Measurements from ENCODE around the gene HTT. TPM values are rescaled to one million over a fixed set of nuclear protein-coding genes. Genes with fewer than 3 reads are reported as not detected.

Gene HTT
- total and polyA plus RNA-seq, 4 donors = 8.6 to 39.8 (median 16.4) TPM

DNA sequence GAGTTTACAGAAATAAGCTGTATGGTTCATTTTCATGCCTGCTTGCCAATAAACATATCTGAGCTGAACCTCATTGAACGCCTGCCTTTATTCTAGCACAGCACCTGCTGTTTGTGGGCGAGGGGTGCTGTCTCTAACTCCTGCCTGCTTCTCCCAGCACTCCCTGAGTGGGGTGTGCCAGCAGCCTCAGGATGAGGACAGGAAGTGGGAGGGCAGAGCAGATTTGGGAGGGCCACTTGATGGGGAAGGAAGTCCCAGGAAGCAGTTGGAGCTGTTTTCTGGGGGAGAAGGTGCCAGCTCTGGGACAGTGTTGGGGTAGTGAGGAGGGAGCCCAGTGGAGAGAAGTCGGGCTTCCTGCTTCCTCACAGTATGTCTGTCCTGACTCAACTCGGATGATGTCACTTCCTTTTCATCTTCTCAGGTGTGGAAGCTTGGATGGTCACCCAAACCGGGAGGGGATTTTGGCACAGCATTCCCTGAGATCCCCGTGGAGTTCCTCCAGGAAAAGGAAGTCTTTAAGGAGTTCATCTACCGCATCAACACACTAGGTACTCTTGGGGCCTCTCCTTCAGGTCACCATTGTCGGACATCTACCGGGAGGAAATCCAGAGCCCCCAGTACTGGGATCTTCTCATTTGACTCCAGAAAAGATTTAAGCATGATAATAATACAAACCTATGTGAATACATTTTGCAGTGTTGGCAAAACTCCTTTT, 145.4 kb downstream of the HTT start (continued):
- no peak for TF ChIP-seq REST (IDR thresholded peaks at IDR 0.05)
- no peak for TF ChIP-seq RXRA (IDR thresholded peaks at IDR 0.05)

DNA sequence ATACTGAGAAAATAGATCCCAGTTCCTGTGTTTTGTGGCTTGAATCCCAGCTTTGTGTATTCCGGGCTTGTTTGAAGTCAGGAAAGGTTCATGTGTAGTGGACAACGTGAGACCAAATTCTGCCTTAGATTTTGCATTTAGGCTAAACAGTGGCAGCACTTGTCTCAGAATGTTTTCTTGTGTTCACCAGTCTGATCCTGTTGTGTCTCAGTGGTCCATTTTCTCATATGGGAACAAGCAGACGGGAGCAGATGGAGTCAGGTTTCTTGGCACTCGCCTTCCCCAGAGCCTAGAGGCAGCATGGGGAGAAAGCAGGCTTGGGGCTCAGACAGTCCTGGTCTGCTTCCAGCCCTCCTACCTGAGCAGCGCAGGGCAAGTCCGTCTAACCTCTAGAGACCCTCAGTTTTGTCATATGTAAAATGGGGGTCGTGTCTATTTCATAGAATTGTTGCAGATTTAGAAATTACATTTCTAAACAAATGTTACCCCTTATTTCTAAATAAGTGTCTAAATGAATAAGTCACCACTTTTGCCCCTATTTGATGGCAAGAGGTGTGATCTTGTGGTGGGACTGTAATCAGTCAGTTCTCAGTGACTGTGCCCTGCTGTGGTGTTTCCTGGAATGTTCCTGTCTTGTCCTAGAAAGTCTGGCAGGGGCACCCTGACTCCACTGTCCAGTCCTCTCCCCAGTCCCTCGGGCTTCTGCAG, 146.1 kb downstream of the HTT start:
- H3K4me1 ChIP-seq (ENCODE audit: control insufficient read depth in 4 of 4, insufficient read depth in 4 of 4, low read length in 3 of 4) = no peaks in the 10 kb centered on the region
- H3K4me3 ChIP-seq (ENCODE audit: low read depth in 1 of 3, low read length in 3 of 3) = no peak overlapping the region
- DNase-seq (ENCODE audit: low spot score) = no peak
- peaks cover 18 to 80% (median 58%) of the 10 kb centered on the region in 4 donors for H3K36me3 ChIP-seq (ENCODE audit: control insufficient read depth in 4 of 4, insufficient read depth in 3 of 4, low read depth in 1 of 4, low read length in 3 of 4)
- TF ChIP-seq NR2F2 (IDR thresholded peaks at IDR 0.05) (no peak), GABPA (IDR thresholded peaks at IDR 0.05 in 1 of 2, conservative IDR thresholded peaks at IDR 0.05 in 1 of 2) (no peak), ZBTB33 (IDR thresholded peaks at IDR 0.05) (no peak), RAD21 (IDR thresholded peaks at IDR 0.05) (no peak), EGR1 (IDR thresholded peaks at IDR 0.05; ENCODE audit: low read depth in 2 of 2) (no peak), TAF1 (conservative IDR thresholded peaks at IDR 0.05) (no peak), HNF4G (IDR thresholded peaks at IDR 0.05) (no peak), YY1 (IDR thresholded peaks at IDR 0.05) (no peak), FOXA1 (IDR thresholded peaks at IDR 0.05) (no peak), ATF3 (IDR thresholded peaks at IDR 0.05) (no peak), SP1 (IDR thresholded peaks at IDR 0.05) (no peak), RXRA (IDR thresholded peaks at IDR 0.05) (no peak), FOXA2 (IDR thresholded peaks at IDR 0.05) (no peak), HNF4A (conservative IDR thresholded peaks at IDR 0.05) (no peak), JUND (IDR thresholded peaks at IDR 0.05) (no peak), CTCF (IDR thresholded peaks at IDR 0.05; ENCODE audit: low read depth, low read length, missing input control) (no peak), REST (IDR thresholded peaks at IDR 0.05) (no peak)
- TF ChIP-seq, protein P1, sequence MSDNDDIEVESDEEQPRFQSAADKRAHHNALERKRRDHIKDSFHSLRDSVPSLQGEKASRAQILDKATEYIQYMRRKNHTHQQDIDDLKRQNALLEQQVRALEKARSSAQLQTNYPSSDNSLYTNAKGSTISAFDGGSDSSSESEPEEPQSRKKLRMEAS (IDR thresholded peaks at IDR 0.05) = no peak
- 89% methylated on average over 8 of the region's 8 CpGs for WGBS
- no peaks in the 10 kb centered on the region for H3K9me3 ChIP-seq (ENCODE audit: control insufficient read depth in 4 of 4, low read length in 3 of 4)
- no peak overlapping the region for H3K9ac ChIP-seq (ENCODE audit: low read depth in 1 of 2, low read length in 2 of 2)
- no peaks in the 10 kb centered on the region for H3K27me3 ChIP-seq (ENCODE audit: control insufficient read depth in 4 of 4, insufficient read depth in 4 of 4, low read length in 3 of 4)
- H3K27ac ChIP-seq (ENCODE audit: low read depth in 1 of 2, low read length in 2 of 2) = no peak overlapping the region
